ENCODE data around the gene ETV6.

The ETV6 gene

DNA sequence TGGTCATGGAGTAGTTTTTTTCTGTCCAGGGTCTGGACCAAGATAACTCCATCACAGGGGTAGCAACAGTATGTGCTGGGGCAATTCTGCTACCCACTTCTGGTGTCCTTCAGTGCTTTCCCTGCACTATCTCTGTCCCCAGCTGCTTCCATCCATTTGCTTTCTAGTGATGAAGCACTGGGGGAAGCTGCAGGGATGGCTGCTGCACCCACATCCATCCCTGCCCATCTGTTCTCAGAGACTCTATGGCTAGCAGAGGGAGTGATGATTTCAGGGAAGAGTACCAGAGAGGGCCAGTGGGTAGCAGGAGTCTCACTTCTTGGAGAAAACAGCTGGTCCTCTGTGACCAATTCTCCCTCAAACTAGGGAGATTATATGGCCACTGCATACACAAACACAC lies 44.1 kb downstream of the ETV6 start:
- Histone ChIP-seq H3K4me3 (ENCODE audit: low read depth, low read length) (no peak overlapping the region), H3K27me3 (replicated peaks) (no peaks in the 10 kb centered on the region), H3K36me3 (replicated peaks) (no peaks in the 10 kb centered on the region), H3K27ac (no peak overlapping the region)
- TF ChIP-seq, protein P1, sequence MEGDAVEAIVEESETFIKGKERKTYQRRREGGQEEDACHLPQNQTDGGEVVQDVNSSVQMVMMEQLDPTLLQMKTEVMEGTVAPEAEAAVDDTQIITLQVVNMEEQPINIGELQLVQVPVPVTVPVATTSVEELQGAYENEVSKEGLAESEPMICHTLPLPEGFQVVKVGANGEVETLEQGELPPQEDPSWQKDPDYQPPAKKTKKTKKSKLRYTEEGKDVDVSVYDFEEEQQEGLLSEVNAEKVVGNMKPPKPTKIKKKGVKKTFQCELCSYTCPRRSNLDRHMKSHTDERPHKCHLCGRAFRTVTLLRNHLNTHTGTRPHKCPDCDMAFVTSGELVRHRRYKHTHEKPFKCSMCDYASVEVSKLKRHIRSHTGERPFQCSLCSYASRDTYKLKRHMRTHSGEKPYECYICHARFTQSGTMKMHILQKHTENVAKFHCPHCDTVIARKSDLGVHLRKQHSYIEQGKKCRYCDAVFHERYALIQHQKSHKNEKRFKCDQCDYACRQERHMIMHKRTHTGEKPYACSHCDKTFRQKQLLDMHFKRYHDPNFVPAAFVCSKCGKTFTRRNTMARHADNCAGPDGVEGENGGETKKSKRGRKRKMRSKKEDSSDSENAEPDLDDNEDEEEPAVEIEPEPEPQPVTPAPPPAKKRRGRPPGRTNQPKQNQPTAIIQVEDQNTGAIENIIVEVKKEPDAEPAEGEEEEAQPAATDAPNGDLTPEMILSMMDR (IDR thresholded peaks at IDR 0.05; ENCODE audit: low read depth, low read length, missing control alignments), result no peak
- no peak for DNase-seq
- in situ Hi-C loops (cut with HindIII; ENCODE audit: low pct_ligation_motif_present, low sequenced_read_pairs), result no loop called here

DNA sequence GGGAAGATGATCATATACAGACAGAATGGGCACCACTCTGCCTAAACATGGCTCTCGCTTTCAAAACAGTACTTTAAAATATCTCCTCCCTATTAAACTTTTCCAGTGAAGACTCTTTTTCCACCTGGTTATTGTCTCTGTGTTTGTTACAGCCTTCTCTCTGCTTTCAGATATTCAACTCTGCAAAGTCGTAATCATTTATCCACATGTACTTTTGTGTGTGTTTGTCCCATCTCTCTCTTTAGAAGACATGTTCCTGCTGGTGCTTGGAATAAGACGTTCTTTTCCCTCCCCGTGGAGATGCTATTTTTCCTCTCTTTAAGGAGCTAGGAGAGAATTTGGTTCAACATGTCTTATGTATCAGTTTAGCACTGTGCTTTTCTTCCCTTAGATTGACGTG lies 45.1 kb downstream of the ETV6 start:
- in situ Hi-C loops (cut with HindIII; ENCODE audit: low pct_ligation_motif_present, low sequenced_read_pairs), result no loop called here
- TF ChIP-seq, protein P1 (IDR thresholded peaks at IDR 0.05; ENCODE audit: low read depth, low read length, missing control alignments), result no peak
- H3K27me3 ChIP-seq (replicated peaks), result no peaks in the 10 kb centered on the region
- no peak overlapping the region for H3K4me3 ChIP-seq (ENCODE audit: low read depth, low read length)
- no peak overlapping the region for H3K27ac ChIP-seq
- no peak for DNase-seq
- no peaks in the 10 kb centered on the region for H3K36me3 ChIP-seq (replicated peaks)

GRCh38 chr12:11695321-11695720 lies 45.8 kb downstream of the ETV6 start:
- in situ Hi-C loops (cut with HindIII; ENCODE audit: low pct_ligation_motif_present, low sequenced_read_pairs), result no loop called here
- Histone ChIP-seq H3K27ac (no peak overlapping the region), H3K4me3 (ENCODE audit: low read depth, low read length) (no peak overlapping the region), H3K27me3 (replicated peaks) (no peaks in the 10 kb centered on the region), H3K36me3 (replicated peaks) (no peaks in the 10 kb centered on the region)
- TF ChIP-seq, protein P1 (IDR thresholded peaks at IDR 0.05; ENCODE audit: low read depth, low read length, missing control alignments), result no peak
- DNase-seq, result no peak

DNA sequence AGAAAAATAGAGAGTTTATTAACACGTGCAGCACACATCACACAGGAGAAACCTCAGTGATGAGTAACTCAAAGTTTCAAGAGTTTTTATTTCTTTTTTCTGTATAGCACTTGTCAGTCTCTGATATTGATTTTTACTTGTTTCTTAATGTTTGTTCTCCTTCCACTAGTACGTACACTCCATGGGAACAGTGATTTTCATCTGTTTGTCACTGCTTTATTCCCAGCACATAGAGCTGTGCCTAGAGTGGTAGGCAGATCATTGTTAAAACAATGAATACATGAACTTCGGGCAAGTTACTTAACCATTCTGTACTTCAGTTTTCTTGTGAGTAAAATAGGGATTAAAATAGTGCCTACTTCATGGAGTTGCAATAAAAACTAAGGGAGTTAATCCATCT lies 46.6 kb downstream of the ETV6 start:
- in situ Hi-C loops (cut with HindIII; ENCODE audit: low pct_ligation_motif_present, low sequenced_read_pairs), result no loop called here

GRCh38 chr12:11697131-11697530 lies 47.7 kb downstream of the ETV6 start:
- H3K27me3 ChIP-seq (replicated peaks), result no peaks in the 10 kb centered on the region
- DNase-seq, result no peak
- H3K4me3 ChIP-seq (ENCODE audit: low read depth, low read length), result no peak overlapping the region
- TF ChIP-seq, protein P1 (IDR thresholded peaks at IDR 0.05; ENCODE audit: low read depth, low read length, missing control alignments), result no peak
- in situ Hi-C loops (cut with HindIII; ENCODE audit: low pct_ligation_motif_present, low sequenced_read_pairs), result no loop called here
- no peaks in the 10 kb centered on the region for H3K36me3 ChIP-seq (replicated peaks)
- no peak overlapping the region for H3K27ac ChIP-seq

More for the DNA sequence above, 46.6 kb downstream of the ETV6 start:
- no peak overlapping the region for H3K27ac ChIP-seq
- no peaks in the 10 kb centered on the region for H3K27me3 ChIP-seq (replicated peaks)
- no peak for DNase-seq
- no peak overlapping the region for H3K4me3 ChIP-seq (ENCODE audit: low read depth, low read length)
- no peaks in the 10 kb centered on the region for H3K36me3 ChIP-seq (replicated peaks)
- TF ChIP-seq, protein P1 (IDR thresholded peaks at IDR 0.05; ENCODE audit: low read depth, low read length, missing control alignments), result no peak

GRCh38 chr12:11697670-11698387 lies 48.4 kb downstream of the ETV6 start:
- Histone ChIP-seq H3K27ac (no peak overlapping the region), H3K4me3 (ENCODE audit: low read depth, low read length) (no peak overlapping the region), H3K27me3 (replicated peaks) (no peaks in the 10 kb centered on the region), H3K36me3 (replicated peaks) (no peaks in the 10 kb centered on the region)
- DNase-seq, result peak; percentile 65
- in situ Hi-C loops (cut with HindIII; ENCODE audit: low pct_ligation_motif_present, low sequenced_read_pairs), result no loop called here
- TF ChIP-seq, protein P1 (IDR thresholded peaks at IDR 0.05; ENCODE audit: low read depth, low read length, missing control alignments), result no peak

Data from brain microvascular endothelial cell (primary cell).